RPMI7951 (cell line): ENCODE measurements around the gene ZNF93. TPM values are rescaled to one million over a fixed set of nuclear protein-coding genes. Genes with fewer than 3 reads are reported as not detected.
A peak's percentile ranks its signal among the peaks of the same experiment; 100 is the strongest.
"Not testable (repeated sequence)": the region's sequence is repeated elsewhere in the genome, so short reads cannot be mapped to it uniquely, and the experiment has no call there.

Experiments used
- DNase-seq: peaks from one replicate; pipeline ENCODE4 v3.0.0-alpha.2; 2012; ENCODE audit warnings: low read depth
- total RNA-seq: library from RNA; depleted of rRNA; stranded (reverse); fragments of >200 nt; shearing (Covaris generic); gene quantifications from 2 replicates; pipeline ENCODE4 v1.2.3, GENCODE V29; 2014; rRNA removed

Gene ZNF93
- total RNA-seq, 1 experiment from 2014 or later = 17.4 TPM

DNA sequence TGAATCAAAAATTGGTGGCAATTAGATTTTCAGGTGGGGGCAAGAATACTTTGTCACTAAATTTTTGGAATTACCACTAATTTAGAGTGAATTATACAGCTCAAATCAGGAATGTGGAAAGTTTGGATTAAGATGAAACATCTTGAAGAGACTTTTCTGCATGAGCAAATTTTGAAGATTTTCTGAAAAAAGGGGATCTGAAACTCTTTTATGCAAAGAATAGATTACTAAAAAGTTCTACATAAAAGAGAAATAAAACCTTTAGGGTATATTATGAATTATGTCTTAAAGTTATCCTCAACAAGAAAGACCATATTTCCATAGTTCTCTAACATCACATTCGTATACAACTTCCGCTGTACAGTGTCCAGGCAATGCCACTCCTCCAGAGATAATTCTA is 36.7 kb downstream of the ZNF93 start:
- DNase-seq = no peak

DNA sequence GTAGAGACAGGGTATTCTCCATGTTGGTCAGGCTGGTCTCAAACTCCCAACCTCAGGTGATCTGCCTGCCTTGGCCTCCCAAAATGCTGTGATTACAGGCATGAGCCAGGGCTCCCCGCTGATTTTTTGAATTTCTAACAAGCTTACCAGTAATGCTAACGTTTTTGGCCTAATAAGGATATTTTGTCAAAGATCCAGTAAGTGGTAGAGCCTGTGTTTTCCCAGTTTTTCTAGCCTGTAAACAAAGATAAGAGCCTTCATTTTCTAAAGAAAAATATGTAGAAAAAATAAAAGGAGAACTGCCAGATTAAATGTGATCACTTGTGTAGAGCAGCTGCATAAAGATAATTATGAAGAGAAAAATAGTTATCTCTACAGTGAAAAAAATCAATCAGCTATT is 37.7 kb downstream of the ZNF93 start:
- DNase-seq = no peak

DNA sequence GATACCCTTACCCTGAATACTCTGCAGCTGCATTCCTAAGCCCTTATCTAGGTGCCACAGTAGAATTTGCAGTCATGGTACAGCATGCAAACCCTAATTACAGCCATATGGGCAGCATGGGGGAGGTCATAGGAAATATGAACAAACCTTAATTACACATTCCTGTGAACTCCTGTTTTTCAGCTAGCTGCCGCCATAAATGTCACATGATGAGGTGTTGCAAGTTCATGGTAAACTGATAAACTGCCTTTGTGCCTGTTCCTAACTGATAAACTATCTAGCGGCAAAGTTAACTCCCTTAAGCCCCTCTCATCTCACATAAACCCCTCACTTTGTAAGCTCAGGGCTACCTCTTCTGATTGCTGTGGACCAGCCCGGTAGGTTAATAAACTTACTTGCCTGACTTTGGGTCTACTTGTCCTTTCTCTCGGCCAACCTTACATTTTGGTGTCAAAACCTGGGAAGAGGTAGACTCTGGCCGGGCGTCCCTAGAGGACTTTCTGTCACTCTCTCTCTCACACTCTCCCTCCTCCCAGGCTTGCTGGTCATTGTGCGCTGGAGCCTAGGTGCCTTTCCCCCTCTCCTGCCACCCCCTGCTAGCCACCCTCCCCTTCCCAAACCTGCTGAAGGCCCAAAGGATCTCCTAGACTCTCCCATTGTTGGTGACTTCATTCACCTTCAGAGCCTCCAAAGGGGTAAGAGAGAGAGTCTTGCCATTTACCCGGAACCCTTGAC is 43.3 kb downstream of the ZNF93 start:
- DNase-seq = no peak

DNA sequence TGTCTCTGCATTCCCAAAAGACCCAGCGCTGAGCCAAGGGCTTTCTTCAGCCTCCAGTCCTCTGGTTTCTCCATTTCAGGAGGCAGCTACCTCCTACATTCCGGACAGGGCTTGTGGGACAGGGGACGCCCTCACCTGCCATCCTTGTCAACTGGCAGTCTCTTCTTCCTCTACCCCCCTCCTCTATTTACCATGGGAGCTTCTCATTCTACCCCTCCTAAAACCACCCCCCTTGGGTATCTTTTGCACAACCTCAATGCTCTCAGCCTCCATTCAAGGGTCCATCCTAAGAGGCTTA is 43.8 kb downstream of the ZNF93 start:
- no peak for DNase-seq

DNA sequence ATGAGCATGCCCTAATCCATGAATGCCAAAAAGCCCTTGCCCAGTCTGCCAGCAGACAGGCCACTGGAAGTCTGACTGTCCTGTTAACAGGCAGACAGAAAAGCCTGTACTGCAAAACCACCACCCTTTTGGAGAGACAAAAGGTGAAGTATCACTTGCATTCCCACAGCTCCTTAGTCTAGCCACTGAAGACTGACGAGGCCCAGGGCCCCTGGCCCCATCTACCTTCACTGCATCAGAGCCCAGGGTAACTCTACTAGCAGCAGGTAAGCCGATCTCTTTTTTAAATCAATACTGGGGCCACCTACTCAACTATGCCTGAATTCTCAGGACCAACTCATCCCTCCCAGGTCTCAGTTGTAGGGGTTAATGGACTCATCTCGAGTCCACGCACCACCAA is 45.5 kb downstream of the ZNF93 start:
- no peak for DNase-seq

DNA sequence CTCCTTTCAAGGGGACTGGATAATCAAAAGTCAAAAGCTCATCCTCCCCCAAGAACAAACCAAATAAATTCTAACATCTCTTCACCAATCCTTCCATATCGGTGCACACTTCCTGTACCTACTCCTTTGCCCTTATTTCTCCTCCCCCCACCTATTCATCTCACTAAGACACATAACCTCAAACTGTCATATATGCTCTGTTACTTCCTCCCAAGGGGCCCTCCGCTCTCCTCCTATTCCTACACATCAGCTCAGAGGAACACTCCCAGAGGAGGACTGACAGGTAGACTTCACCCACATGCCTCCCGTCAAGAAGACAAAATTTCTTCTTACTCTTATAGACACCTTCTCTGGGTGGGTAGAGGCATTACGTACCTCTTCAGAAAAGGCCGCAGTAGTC is 48.1 kb downstream of the ZNF93 start:
- no peak for DNase-seq

DNA sequence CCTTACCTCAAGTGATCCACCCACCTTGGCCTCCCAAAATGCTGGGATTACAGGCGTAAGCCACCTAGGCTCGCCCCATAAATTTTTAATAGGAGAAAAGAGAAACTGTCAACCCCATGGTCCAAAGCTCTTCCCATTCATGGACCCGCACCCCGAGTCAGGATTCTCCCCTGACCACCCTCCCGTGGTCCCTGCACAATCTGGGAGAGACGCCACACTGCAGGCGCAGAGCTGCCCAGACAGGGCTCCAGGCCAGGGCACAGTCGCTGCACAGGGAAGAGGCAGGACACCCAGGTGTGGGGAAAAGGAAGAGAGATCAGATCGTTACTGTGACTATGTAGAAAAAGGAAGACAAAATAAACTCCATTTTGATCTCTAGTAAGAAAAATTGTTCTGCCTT is 54.5 kb downstream of the ZNF93 start:
- DNase-seq = no peak

DNA sequence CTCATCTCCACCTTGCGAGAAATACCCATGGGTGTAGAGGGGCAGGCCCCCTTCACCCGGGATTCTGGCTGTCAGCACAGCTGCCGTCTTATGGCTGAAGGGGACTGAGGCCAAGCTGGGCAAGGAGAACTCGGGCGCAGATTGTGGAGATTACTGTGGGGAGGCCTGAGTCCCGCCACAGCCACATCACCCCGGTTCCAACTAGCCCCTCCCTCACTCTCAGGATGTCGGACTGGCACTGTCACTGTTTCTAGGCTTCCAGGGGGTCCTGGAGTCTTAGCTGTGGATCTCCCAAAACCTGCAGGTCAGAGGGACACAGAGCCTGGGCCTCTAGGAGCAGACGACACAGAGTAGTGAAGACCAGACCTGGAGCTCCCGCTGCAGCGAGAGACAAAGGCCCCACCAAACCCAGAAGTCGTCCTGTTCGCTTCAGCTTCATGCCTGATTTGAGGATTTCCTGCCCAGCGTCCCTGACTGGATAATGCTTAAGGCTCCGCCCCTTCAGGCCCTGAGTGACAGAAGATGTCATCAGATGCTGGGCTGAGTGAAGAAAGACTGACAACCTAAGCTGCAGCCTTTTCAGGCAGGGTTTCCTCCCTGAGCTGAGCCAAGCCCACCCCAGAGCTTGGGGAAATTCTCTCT is 55.8 kb downstream of the ZNF93 start:
- DNase-seq = peak; percentile 24

DNA sequence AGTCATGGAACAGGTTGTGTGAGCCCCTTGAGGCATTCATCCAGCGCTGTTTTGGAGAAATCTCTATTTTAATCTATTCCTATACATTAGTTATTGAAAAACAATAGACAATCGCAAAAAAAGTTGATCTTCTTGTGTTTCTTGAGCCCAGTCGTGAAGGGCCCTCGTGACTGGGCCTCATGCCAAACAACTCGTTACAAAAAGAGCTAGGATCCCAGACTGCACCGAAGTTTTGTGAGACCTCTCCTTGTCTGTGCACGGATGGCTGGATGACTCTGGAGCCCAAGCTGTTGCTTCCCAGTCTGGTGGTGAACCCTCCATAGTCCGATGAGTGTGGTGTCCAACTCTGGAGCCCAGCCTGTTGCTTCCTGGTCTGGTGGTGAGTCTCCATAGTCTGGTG is 57.0 kb downstream of the ZNF93 start:
- DNase-seq = not testable (repeated sequence)

DNA sequence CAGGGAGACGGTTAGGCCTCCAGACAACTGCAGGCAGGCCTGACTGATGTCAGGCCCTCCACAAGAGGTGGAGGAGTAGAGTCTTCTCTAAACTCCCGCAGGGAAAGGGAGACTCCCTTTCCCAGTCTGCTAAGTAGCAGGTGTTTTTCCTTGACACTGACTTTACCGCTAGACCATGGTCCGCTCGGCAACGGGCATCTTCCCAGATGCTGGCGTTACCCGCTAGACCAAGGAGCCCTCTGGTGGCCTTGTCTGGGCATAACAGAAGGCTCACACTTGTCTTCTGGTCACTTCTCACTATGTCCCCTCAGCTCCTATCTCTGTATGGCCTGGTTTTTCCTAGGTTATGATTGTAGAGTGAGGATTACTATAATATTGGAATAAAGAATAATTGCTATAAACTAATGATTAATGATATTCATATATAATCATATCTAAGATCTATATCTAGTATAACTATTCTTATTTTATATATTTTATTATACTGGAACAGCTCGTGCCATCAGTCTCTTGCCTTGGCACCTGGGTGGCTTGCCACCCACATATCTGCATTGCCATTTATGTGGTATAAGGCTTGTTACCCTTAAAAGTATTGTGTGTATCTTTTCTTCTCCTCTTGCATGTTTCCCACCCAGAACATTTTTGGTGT is 58.5 kb downstream of the ZNF93 start:
- DNase-seq = peak; percentile 58

DNA sequence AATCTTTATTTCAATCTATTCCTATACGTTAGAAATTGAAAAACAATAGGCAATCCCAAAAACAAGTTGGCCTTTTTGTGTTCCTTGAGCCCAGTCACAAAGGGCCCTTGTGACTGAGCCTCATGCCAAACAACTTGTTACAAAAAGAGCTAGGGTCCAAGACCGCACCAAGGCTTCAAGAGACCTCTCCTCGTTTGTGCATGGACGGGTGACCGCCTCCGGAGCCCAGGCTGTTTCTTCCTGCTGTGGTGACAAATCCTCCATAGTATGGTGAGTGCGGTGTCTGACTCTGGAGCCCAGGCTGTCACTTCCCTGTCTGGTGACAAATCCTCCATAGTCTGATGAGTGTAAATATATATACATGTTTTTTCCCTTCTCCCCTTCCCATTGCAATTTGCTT is 63.7 kb downstream of the ZNF93 start:
- DNase-seq = no peak

DNA sequence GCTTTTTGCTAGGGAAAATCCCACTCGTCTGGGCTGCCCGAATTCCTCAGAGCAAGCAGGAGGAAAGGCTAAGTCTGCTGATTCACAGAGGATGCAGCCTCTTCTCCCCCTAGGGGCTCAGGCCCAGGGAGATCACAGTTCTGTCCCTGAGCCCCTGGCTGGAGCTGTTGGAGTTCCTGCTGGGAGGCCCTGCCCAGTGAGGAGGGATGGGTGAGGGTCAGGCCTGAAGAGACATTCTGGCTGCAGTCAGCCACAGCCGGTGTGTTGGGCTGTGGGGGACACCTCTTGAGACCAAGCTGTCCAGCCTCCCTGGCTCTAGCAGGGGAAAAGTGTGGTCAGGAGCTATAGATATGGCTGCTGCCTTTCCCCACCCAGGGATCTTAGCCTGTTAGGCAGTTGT is 65.4 kb downstream of the ZNF93 start:
- not testable (repeated sequence) for DNase-seq

DNA sequence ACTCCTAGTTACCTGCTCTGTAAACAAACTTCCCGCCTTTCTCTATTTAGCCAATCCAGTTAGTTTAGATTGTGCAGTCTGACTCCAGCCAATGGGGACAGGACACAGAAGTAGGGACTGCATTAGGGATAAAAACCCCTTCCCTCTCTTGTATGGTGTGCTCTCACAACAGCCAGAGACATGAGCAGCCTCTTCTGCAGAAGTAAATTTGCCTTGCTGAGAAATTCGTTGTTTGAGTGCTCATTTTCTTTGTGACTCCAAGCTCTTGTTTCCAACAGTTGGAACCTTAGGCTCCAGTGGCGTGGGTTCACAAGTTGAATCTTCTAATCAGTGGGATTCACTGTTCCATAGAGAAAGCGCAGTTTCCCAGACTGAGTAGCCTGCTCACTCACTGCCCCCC is 66.1 kb downstream of the ZNF93 start:
- no peak for DNase-seq

Other genes starting within 250 kb of the ZNF93 start
- gene ATP13A1, start 237.3 kb upstream of the ZNF93 start, total RNA-seq = 21.3 and 34.7 TPM in 2 replicates
- gene ZNF101, start 232.1 kb upstream of the ZNF93 start, total RNA-seq = 5.2 and 9.3 TPM in 2 replicates
- 4.9 and 5.4 TPM in 2 replicates for gene ZNF14, start 167.8 kb upstream of the ZNF93 start, total RNA-seq
- gene ZNF506, start 79.2 kb upstream of the ZNF93 start, total RNA-seq = 18.4 and 24.8 TPM in 2 replicates
- 4.3 and 7.6 TPM in 2 replicates for gene ZNF253, start 35.1 kb upstream of the ZNF93 start, total RNA-seq
- gene ZNF682, start 138.6 kb downstream of the ZNF93 start, total RNA-seq = 2.4 TPM in 2 replicates
- 4.2 and 4.8 TPM in 2 replicates for gene ZNF90, start 177.1 kb downstream of the ZNF93 start, total RNA-seq